SK-N-MC (cell line): ENCODE measurements around the gene TCF7L1.

Source experiments
- EZH2 ChIP-seq: fragments of 200-600 bp; sonication (generic); IDR thresholded peaks from one replicate; pipeline ENCODE4 v1.6.1; 2017; ENCODE audit warnings: antibody characterized with exemption
- POLR2AphosphoS5 ChIP-seq: IDR thresholded peaks from 2 replicates; pipeline ENCODE4 v1.6.1; 2012; ENCODE audit warnings: mild to moderate bottlenecking, low read depth, low read length, borderline replicate concordance

DNA sequence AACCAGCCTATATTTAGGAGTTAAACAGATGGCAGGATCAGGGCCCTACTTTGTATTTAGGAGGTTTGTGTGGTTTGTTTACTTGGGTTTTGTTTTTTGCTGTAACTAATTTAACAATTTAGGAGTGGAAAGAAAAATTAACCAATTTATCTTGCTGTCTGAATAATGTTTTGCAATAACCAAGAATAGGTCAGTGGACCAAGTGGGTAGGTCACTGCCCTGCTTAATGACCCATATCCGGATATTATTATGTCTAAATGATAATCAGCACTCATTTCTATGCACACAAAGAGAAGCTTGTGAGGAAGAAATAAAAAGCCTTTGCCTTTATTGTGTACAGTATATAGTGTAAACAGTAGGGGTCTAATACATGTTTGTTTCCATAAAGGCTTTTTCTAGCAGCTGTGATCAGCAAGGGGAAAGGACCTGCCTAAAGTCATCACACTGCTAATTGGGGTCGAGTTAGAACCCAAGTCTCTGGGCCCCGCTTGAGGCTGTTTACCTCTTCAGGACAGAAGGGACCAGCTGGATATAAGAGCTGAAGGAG is 118.0 kb downstream of the TCF7L1 start:
- TF ChIP-seq EZH2 (no peak), POLR2AphosphoS5 (no peak)
